Measurements from ENCODE around the gene BCDIN3D. TPM values are rescaled to one million over a fixed set of nuclear protein-coding genes. Genes with fewer than 3 reads are reported as not detected.

Gene BCDIN3D
- total RNA-seq, 1 experiment from 2014 or later = 3.3 TPM

GRCh38 chr12:49876070-49876469, 33.2 kb upstream of the BCDIN3D start:
- Histone ChIP-seq H4K5ac (ENCODE audit: insufficient read length, low read depth, low read length) (no peak overlapping the region), H4K8ac (replicated peaks; ENCODE audit: insufficient read length, low read depth, low read length) (no peak overlapping the region), H2BK12ac (ENCODE audit: insufficient read length, low read depth, low read length) (no peak overlapping the region), H2BK20ac (ENCODE audit: low read depth, low read length, poor library complexity, severe bottlenecking) (no peak overlapping the region), H4K91ac (ENCODE audit: insufficient read length, low read depth, low read length) (no peak overlapping the region), H3K27me3 (ENCODE audit: insufficient read depth, low read length) (no peaks in the 10 kb centered on the region; the same call in 1 of the 2 replicates), H2BK15ac (ENCODE audit: low read depth, low read length) (no peak overlapping the region), H2BK120ac (ENCODE audit: low read depth, low read length, poor library complexity, severe bottlenecking) (no peak overlapping the region), H3K79me1 (ENCODE audit: insufficient read depth, low read depth, low read length, poor library complexity, severe bottlenecking) (no peaks in the 10 kb centered on the region), H2AK5ac (ENCODE audit: insufficient read length, low read length) (no peak overlapping the region), H3K18ac (ENCODE audit: insufficient read length, low read depth, low read length) (no peak overlapping the region), H3K9me3 (ENCODE audit: control insufficient read depth, low read depth, low read length) (no peaks in the 10 kb centered on the region), H3K23me2 (ENCODE audit: insufficient read length, low read depth, low read length, poor library complexity, severe bottlenecking) (no peaks in the 10 kb centered on the region), H3K4me1 (ENCODE audit: insufficient read depth, low read length) (no peaks in the 10 kb centered on the region), H4K20me1 (ENCODE audit: control insufficient read depth, insufficient read depth, insufficient read length) (no peaks in the 10 kb centered on the region), H3K14ac (ENCODE audit: insufficient read depth, low read length) (no peak overlapping the region), H3K4ac (ENCODE audit: low read depth, low read length) (no peak overlapping the region), H3K9ac (ENCODE audit: extremely low read depth, insufficient read length, low read length) (no peak overlapping the region), H3K23ac (ENCODE audit: insufficient read length, low read depth, low read length) (no peak overlapping the region), H3K56ac (ENCODE audit: insufficient read length, low read depth, low read length) (no peak overlapping the region), H3K79me2 (ENCODE audit: insufficient read depth, low read length) (no peaks in the 10 kb centered on the region), H2AFZ (ENCODE audit: low read length) (no peak overlapping the region), H2BK5ac (ENCODE audit: insufficient read length, low read length) (no peak overlapping the region), H3K4me2 (ENCODE audit: insufficient read depth, insufficient read length, low read length) (no peak overlapping the region), H3K27ac (ENCODE audit: insufficient read length, low read depth, low read length) (no peak overlapping the region), H3T11ph (ENCODE audit: low read length) (no peak overlapping the region)
- TF ChIP-seq CTCF (conservative IDR thresholded peaks at IDR 0.05) = no peak
- no CpG with 5 or more reads among the region's 3 CpGs for WGBS (ENCODE audit: extremely low coverage, insufficient read length, low lambda C conversion rate)
- H3K27ac Mint-ChIP-seq = no peak overlapping the region
- peaks cover under 1% of the 10 kb centered on the region; the same call in 1 of the 2 replicates for H3K27me3 Mint-ChIP-seq (ENCODE audit: low read depth)
- H3K36me3 Mint-ChIP-seq (ENCODE audit: insufficient read depth in 1 of 3, low read depth in 3 of 3) = peaks cover 0 to 2% (median 0%) of the 10 kb centered on the region in 3 experiments; a peak in 2 of 7 replicates
- H3K4me1 Mint-ChIP-seq = peaks cover 0 to 2% of the 10 kb centered on the region in 2 experiments; a peak in 1 of 4 replicates
- H3K9me3 Mint-ChIP-seq = peaks cover 28 to 30% of the 10 kb centered on the region in 2 experiments
- no peak overlapping the region for H3K4me3 Mint-ChIP-seq
- DNase-seq = no peak
